ENCODE results near the gene CCDC85C.

Gene CCDC85C

DNA sequence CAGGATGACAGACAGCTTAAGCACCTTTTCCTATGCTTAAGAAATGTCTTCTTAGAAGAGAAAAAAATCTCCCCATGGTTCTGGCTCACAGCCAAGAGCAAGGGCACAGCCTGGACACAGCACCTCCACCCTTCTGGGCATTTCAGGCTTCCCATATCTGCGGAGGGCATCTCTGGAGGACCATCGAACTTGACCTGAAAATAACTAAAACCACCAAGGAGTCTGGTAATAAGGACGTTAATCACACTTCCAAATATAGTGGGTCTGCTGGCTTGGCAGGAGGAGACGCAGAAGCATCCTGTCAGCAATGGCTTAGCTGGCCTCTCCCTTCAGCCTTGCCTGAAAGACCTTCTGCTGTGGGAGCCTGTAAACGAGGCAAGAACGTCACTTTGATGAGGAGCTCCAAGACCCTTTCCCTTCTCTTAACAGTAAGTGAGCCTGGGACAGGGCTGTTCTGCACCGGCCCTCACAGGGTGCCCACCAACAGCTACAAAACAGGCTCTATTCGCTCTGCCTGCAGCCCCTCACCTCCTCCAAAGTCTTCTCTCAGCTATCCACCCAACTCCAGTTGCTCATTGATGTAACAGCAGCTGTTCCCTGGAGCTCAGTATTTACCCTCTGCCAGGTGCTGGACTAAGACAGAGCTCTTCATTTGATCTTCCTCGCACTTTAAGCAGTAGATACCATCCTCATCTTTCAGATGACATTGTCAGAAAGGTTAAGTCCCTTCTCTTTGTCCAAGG, 136.5 kb downstream of the CCDC85C start:
- Histone ChIP-seq H3K9me3 (no peaks in the 10 kb centered on the region), H3K4me3 (ENCODE audit: low read depth, low read length) (no peak overlapping the region), H3K36me3 (peaks cover 25% of the 10 kb centered on the region), H3K4me1 (no peaks in the 10 kb centered on the region), H3K27me3 (no peaks in the 10 kb centered on the region)
- no peak for DNase-seq
- TF ChIP-seq, protein P1, sequence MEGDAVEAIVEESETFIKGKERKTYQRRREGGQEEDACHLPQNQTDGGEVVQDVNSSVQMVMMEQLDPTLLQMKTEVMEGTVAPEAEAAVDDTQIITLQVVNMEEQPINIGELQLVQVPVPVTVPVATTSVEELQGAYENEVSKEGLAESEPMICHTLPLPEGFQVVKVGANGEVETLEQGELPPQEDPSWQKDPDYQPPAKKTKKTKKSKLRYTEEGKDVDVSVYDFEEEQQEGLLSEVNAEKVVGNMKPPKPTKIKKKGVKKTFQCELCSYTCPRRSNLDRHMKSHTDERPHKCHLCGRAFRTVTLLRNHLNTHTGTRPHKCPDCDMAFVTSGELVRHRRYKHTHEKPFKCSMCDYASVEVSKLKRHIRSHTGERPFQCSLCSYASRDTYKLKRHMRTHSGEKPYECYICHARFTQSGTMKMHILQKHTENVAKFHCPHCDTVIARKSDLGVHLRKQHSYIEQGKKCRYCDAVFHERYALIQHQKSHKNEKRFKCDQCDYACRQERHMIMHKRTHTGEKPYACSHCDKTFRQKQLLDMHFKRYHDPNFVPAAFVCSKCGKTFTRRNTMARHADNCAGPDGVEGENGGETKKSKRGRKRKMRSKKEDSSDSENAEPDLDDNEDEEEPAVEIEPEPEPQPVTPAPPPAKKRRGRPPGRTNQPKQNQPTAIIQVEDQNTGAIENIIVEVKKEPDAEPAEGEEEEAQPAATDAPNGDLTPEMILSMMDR (IDR thresholded peaks at IDR 0.05; ENCODE audit: low read depth, low read length): no peak

GRCh38 chr14:99466758-99467157, 137.2 kb downstream of the CCDC85C start:
- Histone ChIP-seq H3K36me3 (peaks cover 29% of the 10 kb centered on the region), H3K9me3 (no peaks in the 10 kb centered on the region), H3K4me1 (no peaks in the 10 kb centered on the region), H3K27me3 (no peaks in the 10 kb centered on the region), H3K4me3 (ENCODE audit: low read depth, low read length) (no peak overlapping the region)
- DNase-seq: no peak
- TF ChIP-seq, protein P1 (IDR thresholded peaks at IDR 0.05; ENCODE audit: low read depth, low read length): no peak

DNA sequence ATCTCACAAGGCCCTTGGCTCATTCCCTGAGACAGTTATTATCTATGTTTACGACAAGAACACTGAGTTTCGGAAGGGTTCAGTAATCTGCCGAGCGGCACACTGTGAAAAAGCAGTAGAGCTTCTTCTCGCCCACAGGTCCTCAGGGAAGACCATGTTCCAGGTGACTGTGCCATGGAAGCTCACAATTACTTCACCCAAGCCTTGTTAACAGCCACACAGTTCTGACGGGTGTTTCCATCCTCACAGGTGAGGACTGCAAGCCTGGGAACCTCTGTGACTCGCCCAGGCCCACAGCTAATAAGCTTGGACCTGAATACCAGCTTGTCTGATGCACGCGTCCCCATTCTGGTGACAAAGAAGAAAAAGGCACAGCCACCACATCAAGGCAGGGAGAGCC, 138.7 kb downstream of the CCDC85C start:
- Histone ChIP-seq H3K4me1 (no peaks in the 10 kb centered on the region), H3K4me3 (ENCODE audit: low read depth, low read length) (no peak overlapping the region), H3K9me3 (no peaks in the 10 kb centered on the region), H3K36me3 (peaks cover 34% of the 10 kb centered on the region), H3K27me3 (no peaks in the 10 kb centered on the region)
- TF ChIP-seq, protein P1 (IDR thresholded peaks at IDR 0.05; ENCODE audit: low read depth, low read length): no peak
- DNase-seq: no peak

GRCh38 chr14:99463974-99464373, 140.0 kb downstream of the CCDC85C start:
- TF ChIP-seq, protein P1 (IDR thresholded peaks at IDR 0.05; ENCODE audit: low read depth, low read length): no peak
- Histone ChIP-seq H3K4me1 (no peaks in the 10 kb centered on the region), H3K4me3 (ENCODE audit: low read depth, low read length) (no peak overlapping the region), H3K9me3 (no peaks in the 10 kb centered on the region), H3K36me3 (peaks cover 34% of the 10 kb centered on the region), H3K27me3 (no peaks in the 10 kb centered on the region)
- DNase-seq: no peak

GRCh38 chr14:99462210-99462609, 141.8 kb downstream of the CCDC85C start:
- H3K27me3 ChIP-seq: no peaks in the 10 kb centered on the region
- no peaks in the 10 kb centered on the region for H3K4me1 ChIP-seq
- TF ChIP-seq, protein P1 (IDR thresholded peaks at IDR 0.05; ENCODE audit: low read depth, low read length): no peak
- DNase-seq: no peak
- H3K4me3 ChIP-seq (ENCODE audit: low read depth, low read length): no peak overlapping the region
- H3K9me3 ChIP-seq: no peaks in the 10 kb centered on the region
- peaks cover 34% of the 10 kb centered on the region for H3K36me3 ChIP-seq

DNA sequence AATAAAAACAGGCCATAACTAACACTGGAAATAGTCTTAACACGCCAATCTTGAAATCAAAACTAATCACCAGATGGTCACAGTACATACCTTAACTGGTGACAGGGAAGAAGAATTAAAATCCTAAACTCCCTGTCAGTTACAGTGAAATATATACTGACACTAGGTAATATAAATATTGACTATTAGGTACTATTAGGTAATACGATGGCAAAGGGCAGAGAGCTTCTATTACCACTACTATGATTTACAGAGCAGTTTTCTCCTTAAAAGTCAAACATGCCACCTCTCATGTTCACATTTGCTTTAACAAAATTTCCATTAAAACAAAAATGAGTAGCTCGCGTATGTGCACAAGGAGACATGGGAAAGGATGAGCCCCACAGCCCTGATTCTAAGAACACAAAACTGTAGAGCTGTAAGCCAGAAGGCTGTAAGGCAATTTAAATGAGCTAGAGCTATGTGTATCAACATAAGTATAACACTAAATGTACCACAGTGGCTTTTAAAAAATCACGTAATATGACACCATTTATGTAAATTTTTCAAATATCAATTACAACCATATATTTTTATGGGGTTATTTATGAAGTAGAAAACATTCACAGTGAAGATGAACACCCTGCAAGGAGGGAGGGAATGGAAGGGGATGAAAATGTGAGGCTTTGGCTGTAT, 142.5 kb downstream of the CCDC85C start:
- peaks cover 34% of the 10 kb centered on the region for H3K36me3 ChIP-seq
- H3K27me3 ChIP-seq: no peaks in the 10 kb centered on the region
- no peak overlapping the region for H3K4me3 ChIP-seq (ENCODE audit: low read depth, low read length)
- H3K4me1 ChIP-seq: no peaks in the 10 kb centered on the region
- TF ChIP-seq, protein P1 (IDR thresholded peaks at IDR 0.05; ENCODE audit: low read depth, low read length): no peak
- no peaks in the 10 kb centered on the region for H3K9me3 ChIP-seq
- DNase-seq: no peak
